Measurements from ENCODE around the gene PITPNM3.

DNA sequence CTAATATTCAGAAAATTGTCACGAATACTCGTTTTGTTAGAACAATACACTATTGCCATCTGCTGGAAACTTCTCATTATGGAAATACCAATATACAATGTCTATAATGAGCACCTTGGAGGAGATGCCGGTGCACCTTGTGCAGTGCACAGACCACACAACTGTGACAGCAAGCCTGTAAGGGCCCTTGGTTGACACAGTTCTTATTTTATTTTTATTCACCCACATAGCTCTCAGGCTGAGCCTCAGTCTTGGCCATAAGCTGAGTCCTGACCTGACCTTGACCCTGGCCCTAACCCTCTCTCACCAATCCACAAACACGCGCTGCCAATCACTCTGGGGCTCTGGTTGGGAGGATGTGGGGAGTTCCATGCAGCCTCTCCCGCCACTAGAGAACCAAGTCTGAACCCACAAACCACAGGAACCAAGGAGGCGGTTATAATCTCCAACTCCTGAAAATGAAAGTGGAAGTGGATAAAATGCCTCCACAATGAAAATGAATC is 129.0 kb downstream of the PITPNM3 start:
- TF ChIP-seq, protein P1, sequence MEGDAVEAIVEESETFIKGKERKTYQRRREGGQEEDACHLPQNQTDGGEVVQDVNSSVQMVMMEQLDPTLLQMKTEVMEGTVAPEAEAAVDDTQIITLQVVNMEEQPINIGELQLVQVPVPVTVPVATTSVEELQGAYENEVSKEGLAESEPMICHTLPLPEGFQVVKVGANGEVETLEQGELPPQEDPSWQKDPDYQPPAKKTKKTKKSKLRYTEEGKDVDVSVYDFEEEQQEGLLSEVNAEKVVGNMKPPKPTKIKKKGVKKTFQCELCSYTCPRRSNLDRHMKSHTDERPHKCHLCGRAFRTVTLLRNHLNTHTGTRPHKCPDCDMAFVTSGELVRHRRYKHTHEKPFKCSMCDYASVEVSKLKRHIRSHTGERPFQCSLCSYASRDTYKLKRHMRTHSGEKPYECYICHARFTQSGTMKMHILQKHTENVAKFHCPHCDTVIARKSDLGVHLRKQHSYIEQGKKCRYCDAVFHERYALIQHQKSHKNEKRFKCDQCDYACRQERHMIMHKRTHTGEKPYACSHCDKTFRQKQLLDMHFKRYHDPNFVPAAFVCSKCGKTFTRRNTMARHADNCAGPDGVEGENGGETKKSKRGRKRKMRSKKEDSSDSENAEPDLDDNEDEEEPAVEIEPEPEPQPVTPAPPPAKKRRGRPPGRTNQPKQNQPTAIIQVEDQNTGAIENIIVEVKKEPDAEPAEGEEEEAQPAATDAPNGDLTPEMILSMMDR (IDR thresholded peaks at IDR 0.05; ENCODE audit: control extremely low read depth in 1 of 3, insufficient read depth in 1 of 3, low read depth in 1 of 3, low read length in 3 of 3): no peak
- TF ChIP-seq SIN3A (conservative IDR thresholded peaks at IDR 0.05 in 1 of 2, IDR thresholded peaks at IDR 0.05 in 1 of 2; ENCODE audit: low read depth in 1 of 2, low read length in 2 of 2): no peak
- TF ChIP-seq HDAC6 (IDR thresholded peaks at IDR 0.05; ENCODE audit: low read depth, low read length): no peak
- TF ChIP-seq POLR2A (IDR thresholded peaks at IDR 0.05; ENCODE audit: control extremely low read depth in 1 of 2, low read depth in 2 of 2, low read length in 2 of 2): no peak
- TF ChIP-seq EZH2 (IDR thresholded peaks at IDR 0.05; ENCODE audit: low read depth, low read length, severe bottlenecking): no peak
- no peak for TF ChIP-seq RAD21 (IDR thresholded peaks at IDR 0.05 in 1 of 2, conservative IDR thresholded peaks at IDR 0.05 in 1 of 2; ENCODE audit: low read depth in 2 of 2, low read length in 2 of 2)
- TF ChIP-seq TCF12 (IDR thresholded peaks at IDR 0.05; ENCODE audit: low read depth, low read length): no peak
